Activated CD8-positive, alpha-beta memory T cell treated with anti-CD3 and anti-CD28 coated beads, Interleukin-2, amount 50 U/mL, for 24 hours (primary cell): ENCODE measurements around the gene RRP9.
"Not testable (repeated sequence)": the region's sequence is repeated elsewhere in the genome, so short reads cannot be mapped to it uniquely, and the experiment has no call there.

Experiments
- DNase-seq: peaks from one replicate; pipeline ENCODE4 v3.0.0-alpha.2; 2020; ENCODE audit errors: extremely low read depth

Gene RRP9

DNA sequence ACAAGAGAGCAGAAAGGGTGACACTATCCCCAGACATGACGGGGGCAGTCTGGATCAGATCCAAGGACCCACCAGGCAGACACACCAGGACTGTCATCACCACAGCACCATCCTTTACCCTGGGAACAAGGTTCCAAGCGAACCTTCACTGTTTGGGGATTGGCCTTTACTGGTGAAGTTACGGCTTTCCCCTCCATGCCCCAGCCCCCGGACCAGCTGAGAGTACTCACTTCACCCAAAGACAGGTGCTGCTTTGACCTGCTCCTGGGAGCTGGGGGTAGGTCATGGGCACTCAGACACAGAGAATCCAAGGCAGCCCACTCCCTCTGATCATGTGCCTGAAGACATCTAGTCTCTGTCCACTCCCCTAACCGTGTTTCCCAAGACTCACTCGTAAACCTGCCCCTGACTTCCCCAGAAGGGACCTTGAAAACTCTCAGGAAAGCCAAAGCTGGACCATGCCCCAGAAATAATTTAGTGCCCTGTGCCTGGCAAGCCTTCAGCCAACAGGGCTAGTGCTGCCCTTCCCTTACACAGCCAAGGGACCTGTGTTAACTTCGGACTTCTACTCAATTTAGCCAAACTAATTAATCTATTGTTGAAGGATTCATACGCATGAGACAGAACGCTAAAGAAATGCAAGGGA, 2.8 kb downstream of the RRP9 start:
- no peak for DNase-seq

- DNase-seq, result no peak
These were observed 3.9 kb downstream of the RRP9 start for GRCh38 chr3:51937611-51938450.

DNA sequence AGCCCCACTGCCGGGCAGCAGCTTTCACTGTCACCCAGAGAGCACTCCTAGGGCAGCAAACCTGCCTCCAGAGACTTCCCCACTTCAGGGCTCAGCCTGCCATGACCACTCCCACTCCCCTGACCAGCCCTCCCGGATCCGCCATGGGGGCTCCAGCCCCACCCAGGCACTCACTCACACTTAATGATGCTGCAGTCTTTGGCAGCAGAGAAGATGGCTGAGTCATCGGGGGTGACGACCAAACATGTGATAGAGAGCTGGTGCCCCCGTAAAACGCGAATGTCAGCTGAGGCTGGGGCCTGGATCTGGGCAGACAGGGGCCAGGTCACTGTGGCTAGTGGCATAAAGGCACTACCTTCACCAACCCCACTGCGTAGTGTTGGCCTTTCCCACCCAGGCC, 4.7 kb downstream of the RRP9 start:
- DNase-seq, result no peak

- no peak for DNase-seq
These were observed 5.6 kb downstream of the RRP9 start for GRCh38 chr3:51935886-51936755.

DNA sequence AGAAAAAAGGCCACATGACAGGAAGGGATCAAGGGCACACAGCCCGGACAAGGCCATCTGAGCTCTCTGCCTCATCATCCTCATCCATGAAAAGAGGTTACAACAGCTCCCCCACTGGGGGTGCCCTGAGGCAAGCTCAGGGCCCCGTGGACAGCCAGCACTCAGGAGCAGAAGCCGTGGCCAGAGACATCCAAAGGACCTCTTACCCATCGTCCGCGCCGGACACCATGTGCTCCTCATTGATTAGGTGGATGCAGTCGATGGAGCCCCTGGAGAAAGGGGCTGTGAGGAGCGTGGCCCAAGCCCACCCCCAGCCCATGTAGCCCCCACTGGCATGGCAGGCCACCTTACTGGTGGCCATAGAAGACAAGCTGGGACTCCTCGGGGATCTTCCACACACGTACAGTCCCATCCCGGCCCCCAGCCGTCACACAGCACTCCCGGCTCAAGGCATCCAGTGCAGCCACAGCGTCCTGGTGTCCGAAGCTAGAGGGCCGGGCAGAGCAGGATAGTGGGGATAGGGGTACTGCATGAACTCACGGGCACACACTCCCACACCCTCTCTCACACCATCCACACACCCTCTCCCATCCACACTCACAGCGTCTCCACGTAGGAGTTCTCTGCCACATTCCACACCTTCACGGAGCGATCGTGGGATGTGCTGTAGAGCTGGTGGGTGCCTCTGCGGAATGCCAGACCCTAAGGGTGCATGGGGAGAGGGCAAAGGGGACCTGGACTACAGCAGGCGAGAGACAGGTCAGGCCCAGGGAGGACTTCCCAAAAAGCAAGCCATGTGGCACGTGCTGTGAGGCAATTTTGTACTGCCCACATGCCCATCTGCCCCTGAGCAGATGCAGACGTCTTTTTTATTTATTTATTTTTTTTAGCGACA, 6.5 kb downstream of the RRP9 start:
- no peak for DNase-seq

DNA sequence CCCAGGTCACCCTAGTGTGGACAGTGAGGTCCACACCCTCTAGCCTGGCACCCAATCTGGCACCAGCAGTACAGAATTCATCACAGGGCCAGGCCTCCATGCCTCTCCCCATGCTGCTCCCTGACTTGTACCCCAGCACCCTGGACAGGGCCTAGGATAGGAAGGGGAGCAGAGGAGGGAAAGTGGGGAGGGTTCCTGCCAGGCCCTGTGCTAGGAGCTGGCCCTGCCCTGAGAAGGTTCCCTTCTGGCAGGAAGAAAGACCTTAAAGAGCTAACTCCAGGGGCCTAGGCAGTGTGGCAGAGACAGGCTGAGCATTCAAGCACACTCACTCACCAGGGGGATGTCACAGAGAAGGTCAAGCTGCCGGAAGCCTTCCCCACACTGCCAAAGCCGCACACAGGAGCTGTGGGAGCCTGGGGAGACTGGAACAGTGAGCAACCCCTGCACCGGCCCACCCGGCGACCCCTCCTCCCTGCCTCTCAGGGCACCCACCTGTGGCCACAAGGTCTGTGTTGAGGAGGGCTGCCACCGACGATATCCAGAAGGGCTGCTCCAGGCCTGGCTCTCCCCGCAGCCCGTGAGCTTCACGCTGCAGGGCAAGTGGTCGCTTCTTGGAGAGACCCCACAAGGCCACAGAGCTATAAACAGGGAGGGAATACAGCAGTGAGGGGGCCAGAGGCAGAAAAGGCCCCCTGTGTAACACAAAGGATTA, 7.4 kb downstream of the RRP9 start:
- DNase-seq, result no peak

DNA sequence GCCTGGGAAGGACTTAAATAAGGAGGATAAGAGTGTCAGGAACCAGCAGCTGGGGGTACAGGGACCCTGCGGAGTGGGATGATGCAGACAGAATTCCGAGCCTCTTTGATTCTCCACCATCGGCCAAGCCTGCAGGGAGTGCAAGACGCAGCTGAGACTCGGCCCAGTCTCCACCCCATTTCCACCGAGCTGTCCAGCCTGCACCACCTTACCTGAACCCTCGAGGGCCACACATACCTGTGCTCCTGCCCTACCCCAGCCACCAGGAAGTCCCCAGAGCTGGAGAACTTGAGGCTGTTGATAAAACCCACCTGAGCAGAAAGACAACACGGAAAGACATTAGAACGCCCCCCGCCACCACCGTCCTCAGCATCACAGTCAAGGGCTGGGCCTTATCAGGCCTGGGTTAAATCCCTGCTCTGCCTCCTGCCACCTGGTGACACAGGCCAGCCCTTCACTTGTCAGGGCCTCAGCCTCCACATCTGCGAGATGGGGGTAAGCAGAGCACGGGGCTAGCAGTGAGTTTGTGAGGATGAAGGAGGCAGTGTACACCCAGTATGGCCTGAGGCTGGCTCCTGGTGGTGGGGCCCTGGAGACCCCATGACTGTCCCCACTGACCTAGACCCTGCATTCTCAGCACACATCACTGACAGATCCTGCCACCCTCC, 8.1 kb downstream of the RRP9 start:
- no peak for DNase-seq

DNA sequence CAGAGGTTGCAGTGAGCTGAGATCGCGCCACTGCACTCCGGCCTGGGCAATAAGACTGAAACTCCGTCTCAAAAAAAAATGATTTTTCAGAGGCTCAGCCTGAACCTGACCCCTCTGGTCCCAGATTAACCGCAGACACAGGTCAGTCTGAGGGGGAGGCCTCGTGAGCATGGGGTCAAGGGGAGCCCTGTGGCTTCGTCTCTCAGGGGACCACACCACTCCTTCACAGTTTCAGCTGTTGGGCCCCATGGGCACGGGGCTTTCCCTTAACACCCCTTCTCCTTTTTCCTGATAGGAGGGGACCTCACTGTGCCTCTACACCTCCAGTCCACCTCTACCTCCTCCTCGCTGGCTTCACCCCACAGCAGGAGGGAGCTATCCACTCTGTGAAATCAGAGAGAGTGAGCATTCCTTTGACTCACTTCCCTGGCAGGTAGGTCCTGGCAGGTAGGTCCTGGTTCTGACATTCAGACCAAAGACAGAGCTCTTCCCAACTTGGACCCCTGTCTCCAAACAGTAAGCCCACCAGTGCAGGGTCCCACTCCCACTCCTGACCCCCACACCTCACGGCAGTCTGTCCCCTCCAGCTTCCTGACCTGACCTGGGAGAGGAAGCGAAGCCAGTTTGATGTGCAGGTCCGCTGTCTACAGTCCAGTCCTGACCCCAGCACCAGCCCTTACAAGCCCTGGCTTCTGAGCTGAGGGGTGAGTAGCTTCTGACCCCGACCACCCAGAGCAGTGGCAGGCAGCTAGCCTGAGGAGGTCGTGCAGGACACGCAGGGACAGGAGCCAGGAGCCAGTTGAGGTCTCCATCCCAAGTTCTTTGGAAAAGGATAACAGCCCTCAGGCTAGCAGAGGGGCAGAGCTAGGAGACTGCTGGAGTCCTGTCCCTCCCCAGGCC, 9.0 kb downstream of the RRP9 start:
- DNase-seq, result no peak

DNA sequence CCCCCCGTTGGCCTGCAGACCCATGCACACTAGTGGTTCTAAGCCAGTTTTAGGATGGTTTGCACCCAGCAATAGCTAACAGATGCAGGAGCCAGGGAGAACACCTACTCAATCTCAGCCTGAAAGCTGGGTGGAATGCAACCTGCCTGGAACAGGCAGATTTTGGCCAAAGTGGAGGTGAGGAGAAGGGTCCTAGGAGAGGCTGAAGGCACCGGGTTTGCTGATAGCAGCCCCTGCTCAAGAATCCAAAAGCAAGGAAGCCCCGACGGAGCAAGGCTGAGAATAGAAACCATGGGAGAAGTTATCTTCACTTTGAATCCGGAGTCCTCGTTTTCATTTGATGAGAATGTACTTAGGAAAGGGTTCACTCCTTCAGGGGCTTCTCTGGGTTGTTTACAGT, 9.9 kb downstream of the RRP9 start:
- no peak for DNase-seq

DNA sequence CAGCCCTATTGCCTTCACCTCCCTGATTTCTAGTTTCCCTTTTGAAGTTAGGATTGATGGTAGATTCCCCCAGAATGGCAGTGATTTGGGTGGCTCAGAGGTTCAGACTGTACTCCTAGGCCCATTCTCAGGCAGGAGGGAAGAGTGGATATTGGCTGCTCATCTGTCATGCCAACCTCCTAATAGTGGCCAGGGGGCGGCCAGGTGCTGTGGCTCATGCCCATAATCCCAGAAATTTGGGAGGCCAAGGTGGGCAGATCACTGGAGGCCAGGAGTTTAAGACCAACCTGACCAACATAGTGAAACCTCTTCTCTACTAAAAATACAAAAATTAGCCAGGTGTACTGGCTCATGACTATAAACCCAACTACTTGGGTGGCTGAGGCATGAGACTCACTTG, 11.3 kb downstream of the RRP9 start:
- DNase-seq, result no peak

DNA sequence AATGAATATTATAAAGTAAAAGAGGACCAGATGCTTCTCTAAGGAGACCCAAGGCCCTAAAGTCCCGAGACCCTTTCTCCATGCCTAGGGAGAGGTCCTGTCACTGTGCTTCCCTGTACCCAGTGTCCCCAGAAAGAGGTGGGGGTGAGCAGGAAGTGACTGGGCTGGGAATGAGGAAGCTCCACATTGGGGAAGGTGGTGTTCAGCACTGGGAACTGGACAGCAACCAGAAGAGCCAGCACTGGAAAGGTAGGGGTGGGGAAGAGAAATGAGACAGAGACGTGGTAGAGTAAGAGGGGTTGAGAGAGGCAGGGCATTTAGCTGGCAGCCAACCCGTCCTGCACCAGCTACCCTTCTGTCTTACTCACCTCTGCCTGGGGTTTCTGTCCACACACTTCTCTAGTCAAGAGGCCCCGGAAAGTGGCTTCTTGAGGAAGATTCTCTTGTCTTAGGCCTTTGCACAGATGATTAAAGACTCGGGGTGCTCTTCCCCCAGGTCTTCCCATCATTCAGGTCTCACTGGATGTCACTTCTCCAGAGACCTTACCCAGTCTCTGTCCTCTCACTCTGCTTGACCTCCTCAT, 12.2 kb downstream of the RRP9 start:
- no peak for DNase-seq

- not testable (repeated sequence) for DNase-seq
These were observed 12.7 kb downstream of the RRP9 start for GRCh38 chr3:51928981-51929380.

DNA sequence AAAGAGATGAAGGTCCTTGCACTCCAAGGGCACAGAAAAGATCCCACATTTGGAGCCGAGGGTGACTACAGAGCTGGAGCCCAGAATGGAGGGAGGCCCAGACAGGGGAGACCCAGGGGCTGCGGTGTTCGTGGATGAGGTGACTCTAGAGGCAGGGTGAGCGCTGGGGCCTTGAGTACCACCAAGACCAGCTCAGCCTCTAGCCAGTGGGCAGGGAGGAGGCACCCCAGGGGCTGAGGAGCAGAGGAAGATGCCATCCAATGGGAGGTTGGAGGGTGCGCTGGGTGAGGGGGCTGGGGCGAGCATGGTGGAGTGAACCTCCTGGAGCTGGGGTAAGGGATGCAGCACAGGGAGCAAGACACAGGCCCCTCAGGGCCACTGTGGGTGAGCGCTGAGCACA, 13.3 kb downstream of the RRP9 start:
- no peak for DNase-seq

- no peak for DNase-seq
These were observed 14.4 kb downstream of the RRP9 start for GRCh38 chr3:51927061-51927977.

DNA sequence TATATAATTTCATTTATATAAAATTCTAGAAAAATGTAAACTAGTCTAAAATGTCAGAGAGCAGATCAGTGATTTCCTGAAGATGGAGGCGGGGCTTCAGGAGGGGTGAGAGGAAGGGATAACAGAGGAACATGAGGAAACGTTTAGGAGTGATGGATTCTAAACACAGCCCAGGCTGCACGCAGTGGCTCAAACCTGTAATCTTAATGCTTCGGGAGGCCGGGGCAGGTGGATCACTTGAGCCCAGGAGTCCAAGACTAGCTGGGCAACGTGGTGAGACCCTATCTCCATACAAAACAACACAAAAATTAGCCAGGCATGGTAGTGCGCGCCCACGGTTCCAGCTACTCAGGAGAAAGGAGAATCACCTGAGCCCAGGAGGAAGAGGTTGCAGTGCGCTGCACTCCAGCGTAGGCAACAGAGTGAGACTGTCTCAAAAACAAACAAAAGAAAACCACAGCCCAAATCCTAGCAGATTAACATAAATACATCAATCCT, 20.6 kb downstream of the RRP9 start:
- DNase-seq, result no peak

DNA sequence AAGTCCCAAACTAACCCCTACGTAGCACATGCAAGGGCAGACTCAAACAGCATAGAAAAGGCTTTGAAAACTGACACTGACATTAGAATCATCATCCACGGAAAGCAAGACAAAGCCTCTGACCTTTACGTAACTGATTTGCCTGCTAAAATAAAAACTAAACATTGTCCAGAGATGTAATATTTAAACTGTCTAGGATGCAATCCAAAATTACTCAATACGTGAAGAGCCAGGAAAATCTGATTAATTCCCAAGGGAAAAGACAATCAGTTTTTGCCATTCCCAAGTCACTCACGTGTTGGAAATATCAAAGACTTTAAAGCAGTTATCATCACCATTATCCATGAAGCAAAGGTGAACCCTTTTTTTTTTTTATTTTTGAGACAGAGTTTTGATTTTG, 25.3 kb downstream of the RRP9 start:
- DNase-seq, result no peak

DNA sequence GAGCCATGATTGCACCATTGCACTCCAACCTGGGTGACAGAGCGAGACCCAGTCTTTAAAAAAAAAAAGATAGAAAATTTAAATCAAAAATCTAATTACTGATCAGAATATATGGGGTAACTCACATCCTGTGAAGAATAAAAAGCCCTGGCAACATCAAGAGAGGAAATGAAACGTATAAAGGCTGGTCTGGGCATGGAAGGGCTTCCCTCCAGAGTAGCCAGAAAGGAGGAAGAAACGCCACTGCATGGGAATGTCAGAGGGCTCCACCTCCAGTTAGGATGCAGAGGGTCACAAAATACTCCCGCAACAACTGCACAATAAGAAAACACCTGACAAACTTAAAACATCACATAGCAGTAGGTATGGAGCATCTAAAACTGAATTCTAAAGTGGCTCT, 33.7 kb downstream of the RRP9 start:
- no peak for DNase-seq
